ENCODE data around the gene TAF12. TPM values are rescaled to one million over a fixed set of nuclear protein-coding genes. Genes with fewer than 3 reads are reported as not detected.

The TAF12 gene
- total RNA-seq, 1 donor from 2014 or later, result 32.2 TPM

DNA sequence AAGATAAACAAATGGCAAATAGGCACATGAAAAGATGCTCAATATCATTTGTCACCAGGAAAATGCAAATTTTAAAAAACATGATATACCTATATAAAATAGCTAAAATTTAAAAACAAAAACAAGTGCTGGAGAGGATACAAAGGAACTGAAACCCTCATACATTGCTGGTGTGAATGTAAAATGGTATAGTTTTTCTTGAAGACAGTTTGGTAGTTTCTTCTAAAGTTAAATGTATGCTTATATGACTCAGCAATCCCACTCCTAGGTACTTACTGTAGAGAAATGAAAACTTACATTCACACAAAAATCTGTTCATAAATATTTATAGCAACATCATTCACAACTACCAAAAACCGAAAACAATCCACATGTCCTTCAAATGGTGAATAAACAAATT lies 11.2 kb downstream of the TAF12 start:
- Histone ChIP-seq H3K36me3 (no peaks in the 10 kb centered on the region), H3K27me3 (no peaks in the 10 kb centered on the region), H3K4me1 (no peaks in the 10 kb centered on the region), H3K4me3 (no peak overlapping the region), H3K9me3 (no peaks in the 10 kb centered on the region), H3K27ac (no peak overlapping the region)
- TF ChIP-seq, protein P1, sequence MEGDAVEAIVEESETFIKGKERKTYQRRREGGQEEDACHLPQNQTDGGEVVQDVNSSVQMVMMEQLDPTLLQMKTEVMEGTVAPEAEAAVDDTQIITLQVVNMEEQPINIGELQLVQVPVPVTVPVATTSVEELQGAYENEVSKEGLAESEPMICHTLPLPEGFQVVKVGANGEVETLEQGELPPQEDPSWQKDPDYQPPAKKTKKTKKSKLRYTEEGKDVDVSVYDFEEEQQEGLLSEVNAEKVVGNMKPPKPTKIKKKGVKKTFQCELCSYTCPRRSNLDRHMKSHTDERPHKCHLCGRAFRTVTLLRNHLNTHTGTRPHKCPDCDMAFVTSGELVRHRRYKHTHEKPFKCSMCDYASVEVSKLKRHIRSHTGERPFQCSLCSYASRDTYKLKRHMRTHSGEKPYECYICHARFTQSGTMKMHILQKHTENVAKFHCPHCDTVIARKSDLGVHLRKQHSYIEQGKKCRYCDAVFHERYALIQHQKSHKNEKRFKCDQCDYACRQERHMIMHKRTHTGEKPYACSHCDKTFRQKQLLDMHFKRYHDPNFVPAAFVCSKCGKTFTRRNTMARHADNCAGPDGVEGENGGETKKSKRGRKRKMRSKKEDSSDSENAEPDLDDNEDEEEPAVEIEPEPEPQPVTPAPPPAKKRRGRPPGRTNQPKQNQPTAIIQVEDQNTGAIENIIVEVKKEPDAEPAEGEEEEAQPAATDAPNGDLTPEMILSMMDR (IDR thresholded peaks at IDR 0.05), result no peak
- no peak for DNase-seq (ENCODE audit: low spot score in 2 of 2)
- intact Hi-C loops (cut with DNase I), result no loop called here

DNA sequence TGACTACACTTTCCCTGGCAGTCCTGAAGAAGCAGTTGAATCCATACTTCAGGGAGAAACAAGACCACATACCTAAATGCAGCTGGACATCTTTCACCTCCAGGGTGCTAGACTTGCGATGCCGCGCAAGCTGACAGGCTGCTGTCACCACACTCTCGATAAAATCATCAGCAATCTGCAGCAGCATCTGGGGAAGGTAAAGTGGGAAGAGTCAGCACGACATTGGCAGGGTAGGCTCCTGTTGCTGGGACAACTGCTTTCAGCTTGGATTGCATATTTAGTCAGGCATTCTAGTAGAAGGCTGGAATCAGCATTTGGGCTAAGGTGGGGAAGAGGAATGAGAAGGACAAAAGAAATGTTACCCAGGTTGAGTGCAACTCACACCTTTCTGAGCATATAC lies 29.7 kb downstream of the TAF12 start:
- Histone ChIP-seq H3K27ac (no peak overlapping the region), H3K27me3 (no peaks in the 10 kb centered on the region), H3K4me1 (no peaks in the 10 kb centered on the region), H3K4me3 (no peak overlapping the region), H3K36me3 (peaks cover 76 to 81% of the 10 kb centered on the region in 2 donors), H3K9me3 (no peaks in the 10 kb centered on the region)
- TF ChIP-seq, protein P1 (IDR thresholded peaks at IDR 0.05), result no peak
- no peak for DNase-seq (ENCODE audit: low spot score in 2 of 2)
- intact Hi-C loops (cut with DNase I), result no loop called here

DNA sequence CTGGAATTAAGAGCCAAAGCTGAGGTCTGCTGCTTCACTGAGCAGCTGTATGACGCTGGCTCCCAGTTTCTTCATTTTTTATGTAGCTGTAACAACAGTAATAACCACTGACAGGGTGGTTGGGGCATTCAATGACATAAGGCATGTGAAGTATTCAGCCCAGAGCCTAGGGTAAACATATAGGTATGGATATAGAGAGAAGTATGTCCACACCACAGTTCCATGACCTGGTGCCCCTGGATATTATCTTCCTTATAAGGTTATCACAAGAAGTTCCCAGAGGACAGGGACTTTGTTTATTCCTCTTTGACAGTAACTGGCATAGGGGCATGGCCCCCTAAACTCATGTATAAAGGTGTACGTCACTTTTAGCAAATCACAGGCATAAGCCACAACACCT lies 36.1 kb downstream of the TAF12 start:
- DNase-seq (ENCODE audit: low spot score in 2 of 2), result no peak
- H3K4me1 ChIP-seq, result peaks cover 5 to 8% of the 10 kb centered on the region in 2 donors
- no peaks in the 10 kb centered on the region for H3K27me3 ChIP-seq
- H3K4me3 ChIP-seq, result no peak overlapping the region
- intact Hi-C loops (cut with DNase I), result no loop called here
- H3K36me3 ChIP-seq, result peaks cover 68 to 78% of the 10 kb centered on the region in 2 donors
- no peak overlapping the region for H3K27ac ChIP-seq
- TF ChIP-seq, protein P1 (IDR thresholded peaks at IDR 0.05), result no peak
- no peaks in the 10 kb centered on the region for H3K9me3 ChIP-seq

DNA sequence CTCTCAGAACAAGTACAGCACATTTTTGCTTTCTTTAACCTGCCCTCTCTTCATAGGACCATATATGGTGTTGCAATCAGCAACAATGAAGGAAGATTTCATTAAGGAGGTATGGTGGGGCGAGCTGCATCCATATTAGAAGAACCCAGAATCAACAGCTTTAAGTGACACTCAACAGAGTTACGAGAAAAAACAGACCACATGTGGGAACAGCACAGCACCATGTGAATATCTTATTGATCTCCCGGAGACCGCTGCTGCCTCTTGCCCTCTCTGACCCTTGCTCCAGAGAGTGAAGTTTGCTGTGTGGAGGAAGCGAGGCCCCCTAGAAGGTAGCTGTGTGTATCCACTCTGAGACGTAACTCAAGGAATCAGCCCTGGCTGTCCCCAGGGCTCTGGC lies 37.9 kb downstream of the TAF12 start:
- DNase-seq (ENCODE audit: low spot score in 2 of 2), result no peak
- Histone ChIP-seq H3K27ac (no peak overlapping the region), H3K36me3 (peaks cover 52 to 62% of the 10 kb centered on the region in 2 donors), H3K27me3 (no peaks in the 10 kb centered on the region), H3K9me3 (no peaks in the 10 kb centered on the region), H3K4me1 (peaks cover 6 to 8% of the 10 kb centered on the region in 2 donors), H3K4me3 (no peak overlapping the region)
- intact Hi-C loops (cut with DNase I), result no loop called here
- TF ChIP-seq, protein P1 (IDR thresholded peaks at IDR 0.05), result no peak

DNA sequence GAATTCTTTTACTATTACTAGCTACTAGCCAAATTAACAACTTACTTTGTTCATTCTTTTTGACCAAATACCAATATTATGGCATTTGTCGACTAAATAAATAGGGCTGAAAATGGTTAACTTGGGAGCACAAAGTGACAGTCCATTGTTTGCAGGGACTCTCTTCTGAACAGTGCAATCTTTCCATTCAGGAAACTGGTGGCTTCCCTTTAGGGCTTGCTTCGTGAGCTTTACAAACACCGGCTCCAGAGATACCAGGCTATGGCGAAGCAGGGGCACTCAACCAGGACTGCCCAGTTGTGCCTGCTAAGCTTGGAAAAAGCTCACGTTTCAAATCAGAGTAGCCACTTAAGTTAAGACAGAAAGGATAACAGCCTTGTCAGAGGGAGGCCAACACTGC lies 38.5 kb downstream of the TAF12 start:
- Histone ChIP-seq H3K9me3 (no peaks in the 10 kb centered on the region), H3K27ac (no peak overlapping the region), H3K4me1 (peaks cover 6 to 8% of the 10 kb centered on the region in 2 donors), H3K27me3 (no peaks in the 10 kb centered on the region), H3K4me3 (no peak overlapping the region), H3K36me3 (peaks cover 47 to 56% of the 10 kb centered on the region in 2 donors)
- TF ChIP-seq, protein P1 (IDR thresholded peaks at IDR 0.05), result no peak
- DNase-seq (ENCODE audit: low spot score in 2 of 2), result no peak
- intact Hi-C loops (cut with DNase I), result no loop called here

Data from ascending aorta (tissue), 2 donors.